HT-29 (cell line): ENCODE data around the gene PKHD1. TPM values are rescaled to one million over a fixed set of nuclear protein-coding genes. Genes with fewer than 3 reads are reported as not detected.
A peak's percentile ranks its signal among the peaks of the same experiment; 100 is the strongest.

Experiments used
- DNase-seq: peaks from one replicate; pipeline ENCODE4 v3.0.0-alpha.2; 2015; ENCODE audit warnings: low spot score
- total RNA-seq: library from RNA; depleted of rRNA; stranded (reverse); fragments of >200 nt; shearing (Covaris generic); gene quantifications from 2 replicates; pipeline ENCODE4 v1.2.3, GENCODE V29; 2014

PKHD1 gene
- total RNA-seq, 1 experiment from 2014 or later: 0.10 TPM

DNA sequence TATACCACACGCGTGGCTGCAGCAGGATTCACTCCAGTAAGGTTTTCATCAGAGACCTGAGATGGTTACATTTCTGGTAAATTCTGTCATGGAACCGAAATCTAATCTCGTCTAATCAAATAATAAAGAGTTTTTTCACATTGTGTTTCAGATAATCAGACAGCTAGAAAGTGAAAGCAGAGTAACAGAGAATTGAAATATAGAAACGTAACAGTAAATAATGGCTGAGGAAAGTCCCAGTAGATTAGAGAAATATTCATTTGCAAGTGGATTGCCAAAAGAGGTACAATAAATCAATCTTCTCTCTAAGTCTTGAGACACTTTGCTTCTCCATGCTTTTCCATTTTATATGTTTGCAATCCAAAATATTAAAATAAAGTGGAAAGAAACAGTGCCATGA, 42.4 kb downstream of the PKHD1 start:
- DNase-seq: no peak

DNA sequence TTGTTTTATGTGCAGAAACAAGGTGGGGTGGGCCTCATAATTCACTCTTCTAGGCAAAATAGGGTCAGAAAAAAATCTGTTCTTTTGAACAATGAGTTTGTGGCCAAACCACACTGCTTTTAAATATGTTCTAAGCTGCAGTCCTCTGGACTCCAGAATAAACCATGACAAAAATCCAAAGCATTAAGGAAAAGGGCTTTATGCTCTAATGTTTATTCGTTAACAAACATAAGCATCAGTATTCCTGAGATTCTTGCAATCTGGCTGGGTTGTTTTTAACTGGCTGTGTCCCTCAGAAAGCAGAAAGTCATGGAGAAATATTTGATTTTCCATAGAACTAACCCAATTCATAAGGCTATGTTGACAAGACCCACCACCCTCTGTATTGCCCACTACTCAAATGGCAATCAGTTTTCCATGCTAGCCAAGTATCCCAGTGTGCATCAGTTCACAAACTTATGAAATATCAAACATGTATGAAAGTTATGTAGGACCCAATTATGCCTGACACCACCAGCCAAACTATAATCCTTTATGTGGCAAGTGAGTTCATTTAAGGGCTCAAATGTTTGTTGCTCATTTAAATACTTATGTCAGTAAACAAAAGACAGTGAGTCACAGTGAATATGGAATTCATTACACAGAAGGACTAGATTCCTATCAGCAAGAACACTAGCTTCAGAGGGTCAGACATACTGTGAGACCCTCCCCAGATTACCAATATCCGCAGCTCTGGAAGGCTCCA, 45.1 kb downstream of the PKHD1 start:
- DNase-seq: no peak

- no peak for DNase-seq
Observed at GRCh38 chr6:52041134-52041533, 46.3 kb downstream of the PKHD1 start.

DNA sequence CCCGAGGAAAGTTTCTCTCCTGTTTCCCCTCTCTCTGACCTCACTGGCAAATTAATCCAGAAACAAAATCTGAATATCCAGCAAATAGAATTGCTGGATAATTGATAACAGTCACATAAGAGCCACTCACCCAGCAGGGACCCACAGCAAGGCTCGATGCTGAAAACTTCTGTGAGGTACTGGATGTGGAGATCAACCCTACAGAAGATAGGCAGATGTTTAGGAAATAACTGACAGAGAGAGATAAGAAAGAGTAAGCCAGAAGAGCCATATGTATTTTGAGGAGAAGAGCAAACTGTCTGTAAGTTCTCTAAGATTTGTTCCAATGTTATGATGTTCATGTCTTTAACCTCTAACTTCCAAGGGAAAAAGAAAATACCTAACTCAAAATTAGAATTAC, 59.7 kb downstream of the PKHD1 start:
- no peak for DNase-seq

DNA sequence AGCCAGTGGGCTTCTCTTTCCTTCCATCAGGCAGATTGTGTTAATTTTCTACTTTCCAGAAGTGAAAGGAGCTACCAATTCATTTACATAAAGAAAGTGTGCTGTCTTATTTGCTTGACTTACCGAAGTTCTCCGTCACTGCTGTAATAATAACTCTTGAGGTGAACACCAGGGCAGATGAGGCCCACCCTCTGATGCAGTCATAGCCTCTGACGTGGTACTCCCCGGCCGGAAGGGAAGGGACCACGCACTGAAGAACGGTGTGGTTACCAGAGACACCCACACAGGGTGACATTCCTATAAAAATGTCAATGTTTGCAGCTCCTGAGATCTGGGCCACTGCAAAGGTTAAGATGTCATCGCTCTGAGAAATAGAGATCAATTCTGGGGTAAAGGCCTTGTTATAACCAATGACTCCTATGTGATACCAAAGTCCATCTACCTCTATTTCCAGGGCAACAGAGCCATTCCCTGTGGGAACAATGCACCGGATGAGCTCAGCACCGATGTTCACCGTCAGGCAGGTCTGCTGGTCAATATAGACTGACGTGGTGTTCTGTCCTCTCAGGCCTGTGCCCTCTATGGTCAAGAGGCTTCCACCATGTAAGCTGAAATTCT, 62.9 kb downstream of the PKHD1 start:
- DNase-seq: no peak

- no peak for DNase-seq
Observed at GRCh38 chr6:52022675-52023074, 64.7 kb downstream of the PKHD1 start.

DNA sequence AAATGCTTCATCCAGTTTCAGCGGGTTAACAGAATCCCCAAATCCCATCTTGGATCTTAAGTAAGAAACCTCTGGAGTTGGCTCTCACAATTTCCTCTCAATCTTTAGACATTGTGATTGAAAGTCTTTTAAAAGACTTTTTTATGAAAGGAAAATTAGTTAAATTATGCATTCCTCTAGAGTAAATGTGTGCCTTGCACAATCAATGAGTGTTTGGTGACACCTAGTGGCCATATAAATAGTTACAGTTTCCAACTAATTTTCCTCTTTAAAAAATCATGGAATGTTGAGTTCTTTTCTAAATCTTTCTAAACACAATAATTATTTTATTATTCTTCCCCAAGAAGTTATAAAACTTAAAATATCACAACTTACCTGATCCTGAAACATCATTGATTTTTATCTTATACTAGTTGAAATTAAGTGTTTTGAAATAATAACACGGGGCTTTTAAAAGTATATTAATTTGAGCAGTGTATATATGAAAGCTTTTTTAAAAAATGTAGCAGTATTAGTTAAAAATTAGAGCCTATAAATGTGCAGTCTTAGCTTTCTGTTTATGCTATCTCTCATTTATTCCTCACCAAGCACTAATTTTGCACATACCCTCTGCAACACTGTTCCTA, 66.4 kb downstream of the PKHD1 start:
- peak; percentile 64 for DNase-seq

- DNase-seq: no peak
Observed at GRCh38 chr6:52019881-52020280, 67.5 kb downstream of the PKHD1 start.

DNA sequence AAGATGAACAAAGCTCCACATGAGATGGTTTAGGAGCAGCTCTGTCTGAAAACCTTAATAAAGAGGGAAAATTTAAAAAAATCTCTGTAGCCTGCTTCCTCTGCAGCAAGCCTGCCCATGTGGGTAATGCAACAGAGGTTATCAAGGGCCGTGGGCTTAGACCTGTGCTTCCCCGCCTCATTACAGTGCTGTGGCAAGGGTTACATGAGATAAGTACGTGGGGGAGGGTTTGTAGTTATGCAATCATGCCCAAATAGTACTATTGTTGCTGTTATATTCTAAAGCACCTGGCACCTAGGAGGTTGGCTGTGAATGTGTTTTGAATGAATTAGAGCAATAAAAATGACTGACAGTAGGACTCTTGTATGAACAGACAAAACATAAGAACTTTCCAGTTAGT, 68.3 kb downstream of the PKHD1 start:
- DNase-seq: no peak

DNA sequence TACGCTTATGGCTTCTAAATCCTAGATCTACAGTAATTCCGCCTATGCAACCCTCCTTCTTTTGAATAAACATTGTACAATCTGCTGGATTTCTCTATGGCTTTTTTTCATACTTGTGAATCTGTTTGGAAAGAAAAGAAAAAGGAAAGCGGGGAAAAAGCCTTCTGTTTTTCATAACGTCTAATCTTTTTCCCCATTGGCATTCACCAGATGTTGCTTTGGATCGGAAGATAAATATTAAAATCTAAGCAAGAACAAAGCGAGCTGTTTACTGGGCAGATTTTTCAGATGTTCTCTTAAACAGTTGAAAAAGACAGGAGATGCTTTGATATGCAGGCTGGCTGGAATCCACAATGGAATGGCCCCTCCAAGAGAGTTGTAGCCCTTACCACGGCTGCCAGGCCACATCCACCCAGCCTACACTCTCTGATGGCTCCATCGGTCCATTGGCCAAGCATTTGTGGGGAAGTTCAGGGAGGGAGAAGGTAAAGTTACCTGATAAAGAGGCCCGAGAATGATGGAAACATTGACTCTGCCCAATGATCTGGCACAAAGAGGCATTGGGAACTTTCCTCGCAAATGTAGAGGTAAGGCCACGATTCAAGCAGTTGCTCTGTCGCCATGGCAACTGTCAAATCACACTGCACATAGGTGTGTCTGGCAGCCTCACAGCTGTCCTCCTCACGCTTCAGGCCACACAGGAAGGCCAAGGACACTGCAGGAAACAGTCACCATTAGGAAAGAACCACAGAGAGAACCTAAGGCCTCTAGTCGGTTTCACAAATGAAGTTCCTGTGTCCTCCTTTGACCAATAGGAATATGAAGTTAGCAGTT, 70.3 kb downstream of the PKHD1 start:
- DNase-seq: no peak

GRCh38 chr6:52015953-52016352, 71.5 kb downstream of the PKHD1 start:
- no peak for DNase-seq

DNA sequence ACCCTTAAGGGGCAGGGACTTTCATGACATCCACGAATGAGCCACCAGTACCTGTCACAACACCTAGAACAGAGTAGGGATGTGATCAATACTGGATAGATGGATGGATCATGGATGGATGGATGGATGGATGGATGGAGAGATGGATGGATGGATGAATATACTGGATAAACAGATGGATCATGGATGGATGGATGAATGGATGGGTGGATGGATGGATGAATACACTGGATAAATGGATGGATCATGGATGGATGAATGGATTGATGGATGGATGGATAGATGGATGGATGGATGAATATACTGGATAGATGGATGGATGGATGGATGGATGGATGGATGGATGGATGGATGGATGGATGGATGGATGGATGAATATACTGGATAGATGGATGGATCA, 73.0 kb downstream of the PKHD1 start:
- no peak for DNase-seq

- peak; percentile 4 for DNase-seq
Observed at GRCh38 chr6:52013035-52013434, 74.4 kb downstream of the PKHD1 start.

GRCh38 chr6:52012582-52012981, 74.8 kb downstream of the PKHD1 start:
- no peak for DNase-seq

- no peak for DNase-seq
Observed at GRCh38 chr6:52010806-52011205, 76.6 kb downstream of the PKHD1 start.

DNA sequence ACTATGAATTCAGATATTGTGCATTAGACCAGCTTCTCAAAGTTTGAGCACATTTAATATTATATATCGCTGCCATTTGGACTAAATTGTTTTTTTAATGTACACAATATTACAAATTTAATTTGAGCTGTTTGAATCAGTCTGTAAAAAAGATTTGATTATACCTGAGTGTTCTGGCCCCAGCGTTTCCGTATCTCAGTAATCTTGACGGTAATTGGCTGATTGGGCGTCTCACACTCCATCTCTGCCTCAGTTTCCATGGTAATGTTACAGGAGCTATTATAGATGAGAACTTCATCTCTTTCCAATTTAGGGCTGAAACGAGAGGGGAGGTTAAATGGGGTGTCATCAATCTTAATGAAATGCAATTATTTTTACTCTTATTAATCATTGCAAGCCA, 77.3 kb downstream of the PKHD1 start:
- DNase-seq: no peak

GRCh38 chr6:52009466-52010140, 77.8 kb downstream of the PKHD1 start:
- no peak for DNase-seq

DNA sequence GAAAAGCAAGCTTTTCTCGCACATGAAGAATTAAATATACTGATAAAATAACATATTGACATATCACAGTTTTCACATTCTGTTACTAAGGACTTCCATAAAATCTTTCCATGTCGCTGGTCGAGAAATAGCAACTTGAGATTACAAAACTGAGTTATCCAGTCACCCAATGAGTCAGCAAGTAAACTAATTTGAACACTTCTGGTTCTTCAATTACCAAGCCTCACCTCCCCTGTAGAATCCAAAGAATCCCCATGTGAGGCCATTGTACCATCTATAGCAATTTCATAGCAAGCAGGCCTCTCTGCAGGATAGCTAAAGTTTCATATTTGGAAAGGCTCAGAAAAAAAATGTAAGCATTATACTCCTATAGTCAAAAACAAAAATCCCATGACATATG, 87.3 kb downstream of the PKHD1 start:
- DNase-seq: no peak

- DNase-seq: no peak
Observed at GRCh38 chr6:51996296-51996947, 91.0 kb downstream of the PKHD1 start.

- DNase-seq: no peak
Observed at GRCh38 chr6:51995214-51995755, 92.1 kb downstream of the PKHD1 start.

GRCh38 chr6:51992876-51993275, 94.5 kb downstream of the PKHD1 start:
- no peak for DNase-seq
